Glutamatergic neuron (in vitro differentiated cells): ENCODE measurements around the gene SDF4. TPM values are rescaled to one million over a fixed set of nuclear protein-coding genes. Genes with fewer than 3 reads are reported as not detected.
"Not testable (repeated sequence)": the region's sequence is repeated elsewhere in the genome, so short reads cannot be mapped to it uniquely, and the experiment has no call there.

Experiments used
- DNase-seq: peaks from one replicate; pipeline ENCODE4 v3.0.0; 2022
- H3K27ac Mint-ChIP-seq: one replicate; pipeline ENCODE4 v1.8.0; 2020; ENCODE audit warnings: mild to moderate bottlenecking, mixed read lengths, inconsistent platforms; ENCODE audit not compliant: unreplicated experiment
- H3K27me3 Mint-ChIP-seq: one replicate; pipeline ENCODE4 v1.8.0; 2020; ENCODE audit warnings: mild to moderate bottlenecking, moderate library complexity, mixed read lengths, inconsistent platforms; ENCODE audit not compliant: unreplicated experiment
- H3K36me3 Mint-ChIP-seq: one replicate; pipeline ENCODE4 v1.8.0; 2020; ENCODE audit warnings: mild to moderate bottlenecking, mixed read lengths, inconsistent platforms; ENCODE audit not compliant: unreplicated experiment
- H3K4me1 Mint-ChIP-seq: one replicate; pipeline ENCODE4 v1.8.0; 2020; ENCODE audit warnings: mild to moderate bottlenecking, low read depth, mixed read lengths, inconsistent platforms; ENCODE audit not compliant: unreplicated experiment
- H3K4me3 Mint-ChIP-seq: one replicate; pipeline ENCODE4 v1.8.0; 2020; ENCODE audit warnings: mild to moderate bottlenecking, mixed read lengths, inconsistent platforms; ENCODE audit not compliant: unreplicated experiment
- H3K9me3 Mint-ChIP-seq: one replicate; pipeline ENCODE4 v1.8.0; 2020; ENCODE audit warnings: mild to moderate bottlenecking, moderate library complexity, mixed read lengths, inconsistent platforms; ENCODE audit not compliant: unreplicated experiment
- CTCF ChIP-seq: fragments of 200-600 bp; sonication (generic); IDR thresholded peaks from one replicate; pipeline ENCODE4 v1.5.0; 2021; ENCODE audit not compliant: partially characterized antibody, unreplicated experiment
- total RNA-seq: library from RNA; stranded (reverse); fragmentation: NEBNext Ultra II Directional; extraction: Animal tissue kit (Norgen Biotek cat#: 25700); gene quantifications from one replicate; pipeline ENCODE4 v1.2.1, GENCODE V29; 2021; ENCODE audit not compliant: unreplicated experiment

SDF4 gene
- total RNA-seq, 1 donor from 2014 or later, result 89.2 TPM

DNA sequence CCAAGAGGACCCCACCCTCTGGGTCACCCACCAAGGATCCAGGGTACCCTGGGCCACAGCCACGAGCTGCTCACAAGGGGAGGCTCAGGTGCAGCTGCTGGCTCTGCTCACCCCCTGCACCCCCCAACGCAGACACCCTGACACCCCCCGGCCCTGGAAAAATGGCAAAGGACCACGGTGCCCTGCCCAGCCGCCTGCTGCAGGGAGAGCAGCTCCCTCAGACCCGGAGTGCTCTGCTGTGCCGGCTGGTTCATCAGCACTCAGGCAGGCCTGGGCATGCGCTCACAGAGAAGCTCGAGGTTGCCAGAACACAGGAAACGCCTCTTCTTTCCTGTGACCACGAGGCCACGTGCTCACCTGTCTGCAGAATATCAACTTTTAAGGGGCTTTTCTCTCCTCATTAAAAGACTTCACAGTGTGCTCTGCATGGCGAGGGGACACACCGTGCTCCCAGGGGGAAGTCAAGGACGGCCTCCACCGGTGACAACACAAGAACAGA is 19.0 kb upstream of the SDF4 start:
- DNase-seq, result no peak
- no peaks in the 10 kb centered on the region for H3K27me3 Mint-ChIP-seq
- H3K27ac Mint-ChIP-seq, result no peak overlapping the region
- TF ChIP-seq CTCF, result no peak
- H3K36me3 Mint-ChIP-seq, result no peaks in the 10 kb centered on the region
- H3K4me1 Mint-ChIP-seq, result peaks cover 2% of the 10 kb centered on the region
- no peak overlapping the region for H3K4me3 Mint-ChIP-seq
- peaks cover 4% of the 10 kb centered on the region for H3K9me3 Mint-ChIP-seq

DNA sequence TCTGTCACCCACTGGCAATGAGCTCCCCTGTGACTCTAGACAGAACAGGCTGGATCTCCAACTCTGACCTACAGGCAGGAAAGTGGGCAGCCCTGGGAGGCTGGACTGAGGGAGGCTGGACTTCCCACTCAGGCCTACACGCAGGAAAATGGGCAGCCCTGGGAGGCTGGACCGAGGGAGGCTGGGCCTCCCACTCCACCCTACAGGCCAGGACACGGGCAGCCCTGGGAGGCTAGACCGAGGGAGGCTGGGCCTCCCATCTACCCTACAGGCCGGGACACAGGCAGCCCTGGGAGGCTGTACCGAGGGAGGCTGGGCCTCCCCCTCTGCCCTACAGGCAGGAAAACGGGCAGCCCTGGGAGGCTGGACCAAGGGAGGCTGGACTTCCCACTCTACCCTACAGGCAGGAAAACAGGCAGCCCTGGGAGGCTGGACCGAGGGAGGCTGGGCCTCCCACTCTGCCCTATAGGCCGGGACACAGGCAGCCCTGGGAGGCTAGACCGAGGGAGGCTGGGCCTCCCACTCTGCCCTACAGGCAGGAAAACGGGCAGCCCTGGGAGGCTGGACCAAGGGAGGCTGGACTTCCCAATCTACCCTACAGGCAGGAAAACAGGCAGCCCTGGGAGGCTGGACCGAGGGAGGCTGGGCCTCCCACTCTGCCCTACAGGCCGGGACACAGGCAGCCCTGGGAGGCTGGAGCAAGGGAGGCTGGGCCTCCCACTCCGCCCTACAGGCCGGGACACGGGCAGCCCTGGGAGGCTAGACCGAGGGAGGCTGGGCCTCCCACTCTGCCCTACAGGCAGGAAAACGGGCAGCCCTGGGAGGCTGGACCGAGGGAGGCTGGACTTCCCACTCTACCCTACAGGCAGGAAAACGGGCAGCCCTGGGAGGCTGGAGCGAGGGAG is 16.5 kb upstream of the SDF4 start:
- not testable (repeated sequence) for DNase-seq, H3K4me3 Mint-ChIP-seq, H3K9me3 Mint-ChIP-seq, H3K4me1 Mint-ChIP-seq, H3K36me3 Mint-ChIP-seq, H3K27me3 Mint-ChIP-seq, H3K27ac Mint-ChIP-seq

DNA sequence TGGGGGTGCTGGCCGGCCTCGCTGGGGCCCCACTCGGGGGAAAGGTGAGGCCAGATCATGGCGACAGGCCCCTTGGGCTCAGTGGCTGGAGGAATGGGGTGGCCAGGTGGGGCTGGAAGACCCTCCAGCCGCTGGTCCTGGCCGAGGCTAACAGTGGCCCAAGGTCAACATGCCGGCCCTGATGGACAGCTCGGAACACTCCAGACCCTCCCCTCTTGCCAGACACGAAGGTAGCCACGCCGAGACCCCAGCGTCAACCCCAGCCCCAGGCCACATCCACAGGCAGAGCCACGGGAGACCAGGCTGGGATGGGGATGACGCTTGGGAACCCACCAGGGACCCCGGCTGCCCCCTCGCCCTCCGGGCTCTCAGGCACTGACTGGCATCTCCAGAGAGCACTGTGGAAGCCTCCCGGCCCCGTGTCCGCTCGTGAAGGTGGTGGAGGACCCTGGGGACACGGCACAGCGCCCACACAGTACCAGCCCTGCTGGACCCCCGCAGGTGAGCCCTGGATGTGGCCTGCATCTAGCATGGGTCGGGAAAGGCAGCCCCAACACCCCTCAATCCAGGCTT is 15.6 kb upstream of the SDF4 start:
- Mint-ChIP-seq H3K9me3 (peaks cover 2% of the 10 kb centered on the region), H3K27ac (no peak overlapping the region)
- no peak for TF ChIP-seq CTCF

GRCh38 chr1:1246577-1247340 is 15.0 kb upstream of the SDF4 start, which contains the start of gene C1QTNF12:
Gene C1QTNF12 (minus strand): TSS chr1:1246722. CDS start chr1:1246690, 32 bp downstream.
- no peaks in the 10 kb centered on the region for H3K36me3 Mint-ChIP-seq
- H3K27ac Mint-ChIP-seq, result no peak within 1 kb of the TSS
- H3K4me3 Mint-ChIP-seq, result no peak within 1 kb of the TSS
- H3K9me3 Mint-ChIP-seq, result peaks cover 2% of the 10 kb centered on the region
- no peaks in the 10 kb centered on the region for H3K27me3 Mint-ChIP-seq
- no peaks in the 10 kb centered on the region for H3K4me1 Mint-ChIP-seq
- no peak for TF ChIP-seq CTCF
- no peak for DNase-seq

More for the DNA sequence above, 15.6 kb upstream of the SDF4 start:
- no peak for DNase-seq
- Mint-ChIP-seq H3K4me3 (no peak overlapping the region), H3K36me3 (no peaks in the 10 kb centered on the region), H3K27me3 (no peaks in the 10 kb centered on the region), H3K4me1 (no peaks in the 10 kb centered on the region)

DNA sequence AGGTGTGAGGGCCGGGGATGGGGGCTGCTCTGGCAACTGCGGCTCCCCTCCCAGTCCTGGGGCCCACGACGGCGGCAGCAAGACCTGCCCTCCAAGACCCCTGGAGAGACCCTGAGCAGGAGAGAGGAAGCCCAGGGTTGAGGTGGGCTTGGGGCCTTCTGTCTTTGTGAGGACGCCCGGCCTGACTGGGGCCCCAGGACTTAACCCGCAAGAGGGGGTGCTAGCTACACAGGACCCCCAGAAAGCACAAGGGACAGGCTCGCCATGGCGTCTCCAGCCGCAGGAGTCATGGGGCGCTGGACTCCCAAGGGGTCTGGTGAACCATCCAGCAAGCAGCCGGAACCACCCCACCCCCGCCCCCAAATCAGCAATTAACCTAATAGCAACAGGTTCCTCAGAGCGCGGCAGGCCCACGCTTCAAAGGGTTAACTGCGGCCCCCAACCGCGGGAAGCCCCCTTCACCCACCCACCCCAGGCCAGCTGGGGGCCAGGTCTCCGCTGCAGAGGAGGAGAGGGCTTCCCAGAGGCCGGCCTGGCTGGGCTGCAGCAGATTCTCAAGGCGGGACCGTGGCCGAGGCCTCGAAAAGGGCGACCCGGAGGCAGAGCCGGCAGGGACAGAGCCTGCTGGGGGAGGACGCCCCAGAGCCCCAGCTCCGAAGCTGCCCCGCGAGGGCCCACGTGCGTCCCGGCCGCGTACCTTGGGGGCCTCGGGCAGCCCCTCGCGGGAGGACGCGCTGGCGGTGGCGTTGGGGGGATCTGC is 14.2 kb upstream of the SDF4 start:
- no peak for TF ChIP-seq CTCF
- Mint-ChIP-seq H3K4me1 (no peaks in the 10 kb centered on the region), H3K27ac (no peak overlapping the region), H3K9me3 (peaks cover 2% of the 10 kb centered on the region), H3K36me3 (no peaks in the 10 kb centered on the region), H3K27me3 (no peaks in the 10 kb centered on the region), H3K4me3 (no peak overlapping the region)
- DNase-seq, result no peak
